T1000 (cell line): Measurements from ENCODE around the gene TMEM145.

ENCODE experiments used
- DNase-seq: peaks from one replicate; lab custom pipeline; 2025; ENCODE audit warnings: mixed read lengths; lab: John Stamatoyannopoulos, UW

The TMEM145 gene

DNA sequence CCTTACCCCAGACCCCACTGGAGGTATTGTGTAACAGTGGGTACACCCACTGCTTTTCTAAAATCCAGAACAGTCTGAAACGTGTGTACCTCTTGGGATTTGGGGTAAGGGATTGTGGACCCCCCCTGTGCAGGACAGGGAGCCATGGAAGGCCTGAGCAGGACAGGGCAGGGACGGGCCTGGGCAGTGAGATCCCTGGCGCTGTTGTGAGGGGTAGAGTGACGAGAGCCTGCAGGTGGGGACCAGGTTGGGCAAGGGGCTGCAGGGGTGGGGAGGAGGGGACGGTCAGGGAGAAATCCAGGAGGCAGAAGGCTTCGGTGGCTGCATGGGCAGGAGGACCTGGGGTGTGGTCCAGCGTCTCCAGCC, 48.4 kb downstream of the TMEM145 start:
- DNase-seq, result no peak

DNA sequence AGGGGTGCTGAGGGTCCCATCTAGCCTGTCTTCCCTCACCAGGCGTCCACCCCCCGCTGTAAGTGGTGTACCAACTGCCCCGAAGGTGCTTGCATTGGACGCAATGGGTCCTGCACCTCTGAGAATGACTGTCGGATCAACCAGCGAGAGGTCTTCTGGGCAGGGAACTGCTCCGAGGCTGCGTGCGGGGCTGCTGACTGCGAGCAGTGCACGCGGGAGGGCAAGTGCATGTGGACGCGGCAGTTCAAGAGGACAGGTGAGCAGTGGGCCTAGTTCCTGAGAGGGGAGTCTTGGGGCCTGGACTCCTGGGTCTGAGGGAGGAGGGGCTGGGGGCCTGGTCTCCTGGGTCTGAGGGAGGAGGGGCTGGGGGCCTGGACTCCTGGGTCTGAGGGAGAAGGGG, 49.2 kb downstream of the TMEM145 start:
- DNase-seq, result no peak

DNA sequence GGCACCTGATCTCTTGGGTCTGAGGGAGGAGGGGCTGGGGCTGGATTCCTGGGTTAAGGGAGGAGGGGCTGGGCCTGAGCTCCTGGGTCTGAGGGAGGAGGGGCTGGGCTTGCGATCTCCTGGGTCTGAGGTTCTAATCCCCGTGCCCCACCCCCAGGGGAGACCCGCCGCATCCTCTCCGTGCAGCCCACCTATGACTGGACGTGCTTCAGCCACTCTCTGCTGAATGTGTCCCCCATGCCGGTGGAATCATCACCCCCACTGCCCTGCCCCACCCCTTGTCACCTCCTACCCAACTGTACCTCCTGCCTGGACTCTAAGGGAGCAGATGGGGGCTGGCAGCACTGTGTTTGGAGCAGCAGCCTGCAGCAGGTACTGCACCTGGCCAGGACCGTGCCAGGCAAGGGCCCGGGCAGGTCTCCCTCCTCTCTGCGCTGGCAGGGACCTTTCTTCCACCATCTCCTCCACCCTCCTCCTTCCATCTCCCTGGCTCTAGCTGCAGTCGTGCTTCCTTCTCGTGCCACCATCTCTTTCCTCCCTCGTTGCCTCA, 49.9 kb downstream of the TMEM145 start:
- no peak for DNase-seq

DNA sequence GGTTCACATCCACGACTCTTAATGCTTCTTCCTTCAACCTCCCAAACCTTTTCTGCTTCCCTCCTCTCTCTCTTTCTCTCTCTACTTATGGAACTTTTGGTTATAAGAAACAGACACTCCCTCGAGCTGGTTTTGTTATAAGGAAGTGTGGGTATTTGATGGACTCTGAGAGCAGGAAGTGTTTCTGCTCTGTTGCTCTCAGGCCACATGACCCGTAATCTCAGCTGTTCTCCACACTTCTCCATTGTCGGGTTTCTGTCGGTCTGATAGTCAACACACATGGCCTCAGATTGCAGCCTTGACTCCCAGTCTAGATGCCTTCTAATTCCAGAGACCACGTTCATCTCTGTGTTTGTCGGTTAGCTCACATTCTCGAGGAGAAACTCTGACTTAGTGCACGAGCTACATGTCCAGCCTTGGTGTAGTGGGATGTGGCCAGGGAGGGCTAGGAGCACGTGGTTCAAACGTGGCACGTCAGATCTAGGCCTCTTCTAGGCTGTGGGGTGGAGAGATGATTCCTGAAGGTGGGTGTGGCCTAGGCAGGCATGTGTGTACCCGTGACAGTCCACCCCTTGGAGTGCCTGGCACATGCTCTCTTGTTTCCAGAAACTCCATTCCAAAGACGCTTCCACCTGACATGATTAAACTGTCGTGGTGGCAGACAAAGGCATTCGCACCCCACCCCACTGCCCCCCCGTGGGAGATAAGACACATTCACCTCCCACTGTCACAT, 50.7 kb downstream of the TMEM145 start:
- no peak for DNase-seq

DNA sequence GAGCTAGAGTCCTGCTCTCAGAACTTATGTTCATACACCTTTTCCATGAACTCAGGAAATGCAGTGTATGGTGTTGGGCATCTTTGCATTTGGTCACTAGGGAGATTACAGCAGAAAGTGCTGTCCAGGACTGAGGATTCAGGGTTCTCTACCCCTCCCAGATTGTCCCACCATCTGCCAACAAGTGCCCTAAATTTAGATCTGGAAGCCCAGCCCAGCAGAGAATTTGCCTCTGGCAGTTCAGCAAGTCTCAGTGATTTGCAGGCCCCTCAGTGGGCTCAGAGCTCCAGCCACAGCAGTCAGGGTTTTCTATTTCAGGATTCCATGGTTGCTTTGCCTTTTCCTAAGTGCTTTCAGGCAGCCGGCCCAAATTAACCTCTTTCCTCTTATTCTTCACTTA, 53.6 kb downstream of the TMEM145 start:
- DNase-seq, result no peak

DNA sequence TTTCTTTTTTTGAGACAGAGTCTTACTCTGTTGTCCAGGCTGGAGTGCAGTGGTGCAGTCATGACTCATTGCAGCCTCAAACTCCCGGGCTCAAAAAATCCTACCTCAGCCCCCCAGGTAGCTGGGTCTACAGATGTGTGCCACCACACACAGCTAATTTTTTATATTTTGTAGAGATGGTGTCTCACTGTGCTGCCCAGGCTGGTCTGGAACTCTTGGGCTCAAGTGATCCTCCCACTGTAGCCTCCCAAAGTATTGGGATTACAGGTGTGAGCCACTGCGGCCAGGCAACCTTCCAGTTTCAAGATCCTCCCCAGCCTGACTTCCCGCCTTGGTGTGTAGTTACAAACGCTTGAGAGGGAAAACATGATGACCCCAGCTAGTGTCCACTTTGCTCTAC, 54.8 kb downstream of the TMEM145 start:
- DNase-seq, result no peak

DNA sequence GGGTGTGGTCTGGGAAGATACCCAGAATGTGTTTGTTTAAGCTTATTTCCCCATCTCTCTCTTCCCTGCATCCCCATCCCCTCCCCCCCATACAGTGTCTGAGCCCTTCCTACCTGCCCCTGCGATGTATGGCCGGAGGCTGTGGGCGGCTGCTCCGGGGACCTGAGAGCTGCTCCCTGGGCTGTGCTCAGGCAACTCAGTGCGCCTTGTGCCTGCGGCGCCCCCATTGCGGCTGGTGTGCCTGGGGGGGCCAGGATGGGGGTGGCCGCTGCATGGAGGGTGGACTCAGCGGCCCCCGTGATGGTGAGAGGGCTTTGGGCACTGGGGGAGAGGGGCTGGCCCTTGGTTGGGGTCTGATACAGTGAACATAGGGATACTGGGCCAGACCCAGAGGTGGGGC, 55.3 kb downstream of the TMEM145 start:
- no peak for DNase-seq

DNA sequence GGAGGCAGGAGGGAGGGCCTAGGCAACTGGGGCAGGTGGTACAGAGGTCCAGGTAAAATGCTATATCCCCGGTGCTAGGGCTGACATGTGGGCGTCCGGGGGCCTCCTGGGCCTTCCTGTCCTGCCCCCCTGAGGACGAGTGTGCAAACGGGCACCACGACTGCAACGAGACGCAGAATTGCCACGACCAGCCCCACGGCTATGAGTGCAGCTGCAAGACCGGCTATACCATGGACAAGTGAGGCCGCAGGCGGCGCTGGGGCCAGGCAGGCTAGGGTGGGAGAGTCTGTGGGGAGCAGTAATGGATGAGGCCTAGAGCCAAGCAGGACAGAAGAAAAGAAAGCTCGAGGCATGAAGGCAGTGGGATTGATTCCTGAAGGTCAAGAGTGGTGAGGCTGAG, 55.7 kb downstream of the TMEM145 start:
- no peak for DNase-seq

DNA sequence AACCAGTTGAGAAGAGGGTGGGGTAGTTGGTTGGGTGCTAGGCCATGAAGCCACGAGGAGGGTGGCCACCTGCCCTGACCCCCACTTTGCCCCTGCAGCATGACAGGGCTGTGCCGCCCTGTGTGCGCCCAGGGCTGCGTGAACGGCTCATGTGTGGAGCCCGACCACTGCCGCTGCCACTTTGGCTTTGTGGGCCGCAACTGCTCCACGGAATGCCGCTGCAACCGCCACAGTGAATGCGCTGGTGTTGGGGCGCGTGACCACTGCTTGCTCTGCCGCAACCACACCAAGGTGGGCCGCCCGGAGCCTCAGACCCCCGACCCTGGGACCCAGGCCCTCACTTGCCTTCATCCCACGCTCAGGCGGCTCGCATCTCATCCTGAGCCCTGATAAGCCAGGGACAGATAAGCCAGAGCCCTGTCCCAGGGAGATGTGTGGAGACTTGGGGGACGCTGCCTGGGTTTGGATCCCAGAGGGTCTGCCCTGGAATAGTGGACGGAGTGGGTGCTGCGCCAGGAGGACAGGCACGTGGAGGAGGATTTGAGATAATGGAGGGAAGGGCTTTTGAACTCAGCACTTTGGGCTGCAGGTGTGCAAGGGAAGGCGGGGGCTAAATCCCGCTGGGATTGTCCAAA, 56.4 kb downstream of the TMEM145 start:
- no peak for DNase-seq

DNA sequence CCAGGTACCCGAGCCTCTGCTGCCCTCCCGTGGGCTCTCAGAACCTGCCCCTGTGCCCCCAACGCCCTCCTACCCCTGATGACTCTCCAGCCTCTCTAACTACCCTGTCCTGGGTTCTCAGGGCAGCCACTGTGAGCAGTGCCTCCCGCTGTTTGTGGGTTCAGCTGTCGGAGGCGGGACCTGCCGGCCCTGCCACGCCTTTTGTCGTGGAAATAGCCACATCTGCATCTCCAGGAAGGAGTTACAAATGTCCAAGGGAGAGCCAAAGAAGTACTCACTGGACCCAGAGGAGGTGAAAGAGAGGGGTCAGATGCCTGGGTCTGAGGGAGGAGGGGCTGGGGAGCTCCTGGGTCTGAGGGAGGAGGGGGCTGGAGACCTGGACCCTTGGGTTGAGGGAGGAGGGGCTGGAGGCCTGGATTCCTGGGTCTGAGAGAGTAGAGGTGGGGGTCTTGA, 57.0 kb downstream of the TMEM145 start:
- DNase-seq, result no peak

DNA sequence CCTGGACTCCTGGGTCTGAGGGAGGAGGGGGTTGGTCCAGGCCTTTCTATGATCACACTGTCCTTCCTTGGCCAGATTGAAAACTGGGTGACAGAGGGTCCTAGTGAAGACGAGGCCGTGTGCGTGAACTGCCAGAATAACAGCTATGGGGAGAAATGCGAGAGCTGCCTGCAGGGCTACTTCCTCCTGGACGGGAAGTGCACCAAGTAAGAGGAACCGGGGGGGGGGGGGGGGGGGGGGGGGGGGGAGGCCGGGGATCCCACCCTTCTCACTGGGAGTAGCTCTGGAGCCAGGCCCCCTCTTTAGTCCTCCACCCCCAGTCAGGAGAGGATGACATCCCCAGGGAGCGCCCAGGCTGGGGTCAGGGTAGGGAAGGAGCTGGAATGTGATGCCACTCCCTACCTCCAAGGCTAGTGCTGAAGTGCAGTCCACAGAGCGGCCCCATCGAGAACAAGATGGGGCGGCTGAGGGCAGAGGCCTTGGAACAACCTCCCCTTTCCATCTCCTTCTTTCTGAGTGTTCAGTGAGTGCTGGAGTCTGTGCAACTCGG, 57.6 kb downstream of the TMEM145 start:
- DNase-seq, result no peak
